Measurements from ENCODE around the gene XRCC1. TPM values are rescaled to one million over a fixed set of nuclear protein-coding genes. Genes with fewer than 3 reads are reported as not detected.

Gene XRCC1, protein sequence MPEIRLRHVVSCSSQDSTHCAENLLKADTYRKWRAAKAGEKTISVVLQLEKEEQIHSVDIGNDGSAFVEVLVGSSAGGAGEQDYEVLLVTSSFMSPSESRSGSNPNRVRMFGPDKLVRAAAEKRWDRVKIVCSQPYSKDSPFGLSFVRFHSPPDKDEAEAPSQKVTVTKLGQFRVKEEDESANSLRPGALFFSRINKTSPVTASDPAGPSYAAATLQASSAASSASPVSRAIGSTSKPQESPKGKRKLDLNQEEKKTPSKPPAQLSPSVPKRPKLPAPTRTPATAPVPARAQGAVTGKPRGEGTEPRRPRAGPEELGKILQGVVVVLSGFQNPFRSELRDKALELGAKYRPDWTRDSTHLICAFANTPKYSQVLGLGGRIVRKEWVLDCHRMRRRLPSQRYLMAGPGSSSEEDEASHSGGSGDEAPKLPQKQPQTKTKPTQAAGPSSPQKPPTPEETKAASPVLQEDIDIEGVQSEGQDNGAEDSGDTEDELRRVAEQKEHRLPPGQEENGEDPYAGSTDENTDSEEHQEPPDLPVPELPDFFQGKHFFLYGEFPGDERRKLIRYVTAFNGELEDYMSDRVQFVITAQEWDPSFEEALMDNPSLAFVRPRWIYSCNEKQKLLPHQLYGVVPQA
- total RNA-seq: 10 to 100 TPM; 22.7 to 53.2 (median 30.7) TPM

DNA sequence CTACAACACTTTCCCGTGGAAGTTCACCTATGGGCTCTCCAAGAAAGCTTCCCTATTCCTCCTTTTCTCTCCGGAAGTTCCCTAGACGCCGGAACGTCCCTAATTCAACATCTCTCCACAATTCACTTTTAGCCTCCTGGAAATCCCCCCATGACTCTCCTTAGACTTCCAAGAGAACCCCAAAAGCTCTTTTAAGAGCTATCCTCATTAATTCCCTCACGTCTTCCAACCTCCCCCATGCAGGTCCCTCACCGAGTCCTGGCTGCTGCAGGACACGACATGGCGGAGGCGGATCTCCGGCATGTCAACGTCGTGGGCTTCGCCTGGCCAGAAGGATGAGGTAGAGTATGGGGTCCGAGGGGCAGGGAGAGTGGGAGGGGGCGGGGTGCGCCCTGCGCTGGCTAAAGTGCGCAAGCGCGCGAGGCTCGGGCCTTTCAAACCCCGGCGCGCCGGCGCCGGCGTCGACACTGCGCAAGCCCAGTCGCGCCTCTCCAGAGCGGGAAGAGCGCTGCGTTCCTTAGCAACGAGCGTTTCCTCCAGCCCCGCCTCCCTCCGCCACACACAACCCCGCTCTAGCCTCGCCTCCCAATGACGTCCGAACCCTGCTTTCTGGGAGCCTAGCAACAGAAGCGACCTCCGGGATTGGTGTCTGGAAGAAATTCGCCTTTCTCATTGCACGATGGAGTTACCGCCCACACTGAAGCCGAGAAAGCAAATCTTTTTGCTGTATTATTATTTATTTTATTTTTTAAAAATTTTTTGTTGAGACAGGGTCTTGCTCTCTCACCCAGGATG lies at the start of gene XRCC1, which contains the start of gene PINLYP:
XRCC1 (minus strand) TSS at position 372 of the 795 bp plus-strand sequence; CDS start at position 303, 69 bp downstream.
PINLYP (plus strand) TSS at position 646 of the 795 bp plus-strand sequence. CDS start 1,391 bp downstream, outside the sequence.
- peak; percentile 97 to 98 for DNase-seq
- H3K4me3 ChIP-seq: peak within 1 kb of the TSS; percentile 79 to 95
- peak within 1 kb of the TSS; percentile 85 to 89 for H3K27ac ChIP-seq
- TF ChIP-seq POLR2A (IDR thresholded peaks at IDR 0.05): peak; percentile 55 to 67
- TF ChIP-seq, protein P1, sequence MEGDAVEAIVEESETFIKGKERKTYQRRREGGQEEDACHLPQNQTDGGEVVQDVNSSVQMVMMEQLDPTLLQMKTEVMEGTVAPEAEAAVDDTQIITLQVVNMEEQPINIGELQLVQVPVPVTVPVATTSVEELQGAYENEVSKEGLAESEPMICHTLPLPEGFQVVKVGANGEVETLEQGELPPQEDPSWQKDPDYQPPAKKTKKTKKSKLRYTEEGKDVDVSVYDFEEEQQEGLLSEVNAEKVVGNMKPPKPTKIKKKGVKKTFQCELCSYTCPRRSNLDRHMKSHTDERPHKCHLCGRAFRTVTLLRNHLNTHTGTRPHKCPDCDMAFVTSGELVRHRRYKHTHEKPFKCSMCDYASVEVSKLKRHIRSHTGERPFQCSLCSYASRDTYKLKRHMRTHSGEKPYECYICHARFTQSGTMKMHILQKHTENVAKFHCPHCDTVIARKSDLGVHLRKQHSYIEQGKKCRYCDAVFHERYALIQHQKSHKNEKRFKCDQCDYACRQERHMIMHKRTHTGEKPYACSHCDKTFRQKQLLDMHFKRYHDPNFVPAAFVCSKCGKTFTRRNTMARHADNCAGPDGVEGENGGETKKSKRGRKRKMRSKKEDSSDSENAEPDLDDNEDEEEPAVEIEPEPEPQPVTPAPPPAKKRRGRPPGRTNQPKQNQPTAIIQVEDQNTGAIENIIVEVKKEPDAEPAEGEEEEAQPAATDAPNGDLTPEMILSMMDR (IDR thresholded peaks at IDR 0.05): no peak
- no peaks in the 10 kb centered on the region for H3K27me3 ChIP-seq
- intact Hi-C loops (cut with DNase I; ENCODE audit: low total_unique reads): loop anchor here (5.0 kb wide), 1 partner anchor 92 kb away; no protein-coding TSS in a partner anchor
- no peaks in the 10 kb centered on the region for H3K9me3 ChIP-seq
- no peaks in the 10 kb centered on the region for H3K36me3 ChIP-seq
- H3K4me1 ChIP-seq: peaks cover 0 to 5% of the 10 kb centered on the region in 2 donors

DNA sequence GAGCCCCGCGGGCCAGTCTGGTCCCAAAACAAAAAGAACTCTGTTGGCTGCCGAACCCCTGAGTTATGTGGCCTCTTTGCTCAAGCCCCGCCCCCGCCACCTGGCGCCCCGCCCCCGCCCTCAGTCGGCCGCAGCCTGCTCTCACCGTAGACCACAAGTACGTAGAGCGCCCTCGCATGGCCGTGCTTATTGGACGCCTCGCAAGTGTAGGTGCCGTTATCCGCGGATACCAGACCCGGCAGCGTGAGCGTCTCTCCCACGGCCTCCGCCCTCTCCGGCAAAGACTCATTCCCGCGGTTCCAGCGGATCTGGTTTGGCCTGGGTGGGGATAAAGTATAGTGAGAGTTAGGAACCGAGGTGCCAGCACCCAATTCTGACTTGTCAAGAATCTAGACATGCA lies 49.6 kb upstream of the XRCC1 start:
- no peak overlapping the region for H3K4me3 ChIP-seq
- H3K36me3 ChIP-seq: no peaks in the 10 kb centered on the region
- no peaks in the 10 kb centered on the region for H3K9me3 ChIP-seq
- intact Hi-C loops (cut with DNase I; ENCODE audit: low total_unique reads): loop anchor here (5.0 kb wide), 1 partner anchor 37 kb away; no protein-coding TSS in a partner anchor
- no peak for DNase-seq
- H3K27ac ChIP-seq: no peak overlapping the region
- H3K4me1 ChIP-seq: peaks cover 0 to 5% of the 10 kb centered on the region in 2 donors
- TF ChIP-seq, protein P1 (IDR thresholded peaks at IDR 0.05): no peak
- no peak for TF ChIP-seq POLR2A (IDR thresholded peaks at IDR 0.05)
- no peaks in the 10 kb centered on the region for H3K27me3 ChIP-seq

DNA sequence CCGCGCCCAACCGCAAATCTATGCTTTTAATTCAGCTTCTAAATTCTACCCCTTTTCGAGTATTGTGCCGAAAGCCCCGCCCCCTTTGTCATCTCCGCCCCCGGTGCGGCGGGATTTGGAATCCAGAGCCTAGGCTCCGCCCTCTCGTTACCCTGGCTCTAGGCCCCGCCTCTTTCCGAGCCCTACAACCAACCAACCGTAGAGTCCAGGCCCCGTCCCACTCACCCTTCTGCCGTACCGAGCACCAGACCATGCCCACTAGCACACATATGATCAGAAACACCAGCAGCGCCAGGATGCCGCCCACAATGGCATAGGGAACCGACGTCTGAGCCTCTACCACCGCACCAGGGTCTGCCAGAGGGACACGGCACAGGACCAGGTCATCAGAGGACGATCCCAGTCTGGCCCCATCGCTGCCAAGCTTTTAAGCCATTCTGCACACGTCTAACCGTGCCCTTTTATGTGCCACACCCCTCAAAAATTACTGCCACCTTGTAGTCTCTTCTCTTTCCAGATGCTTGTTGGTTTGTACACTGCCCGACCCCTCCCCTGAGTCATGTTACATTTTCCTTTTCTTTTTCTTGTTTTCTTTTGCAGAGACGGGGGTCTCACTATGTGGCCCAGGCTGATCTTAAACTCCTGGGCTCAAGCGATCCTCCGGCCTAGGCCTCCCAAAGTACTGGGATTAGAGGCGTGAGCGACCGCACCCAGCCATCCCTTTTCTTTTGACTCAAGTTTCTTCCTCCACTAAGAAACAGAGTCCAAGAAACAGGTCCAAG lies 48.8 kb upstream of the XRCC1 start:
- no peak for DNase-seq
- H3K9me3 ChIP-seq: no peaks in the 10 kb centered on the region
- peaks cover 0 to 5% of the 10 kb centered on the region in 2 donors for H3K4me1 ChIP-seq
- H3K27me3 ChIP-seq: no peaks in the 10 kb centered on the region
- H3K4me3 ChIP-seq: no peak overlapping the region
- H3K27ac ChIP-seq: no peak overlapping the region
- TF ChIP-seq POLR2A (IDR thresholded peaks at IDR 0.05): no peak
- no peaks in the 10 kb centered on the region for H3K36me3 ChIP-seq
- intact Hi-C loops (cut with DNase I; ENCODE audit: low total_unique reads): loop anchor here (5.0 kb wide), 1 partner anchor 38 kb away; no protein-coding TSS in a partner anchor

DNA sequence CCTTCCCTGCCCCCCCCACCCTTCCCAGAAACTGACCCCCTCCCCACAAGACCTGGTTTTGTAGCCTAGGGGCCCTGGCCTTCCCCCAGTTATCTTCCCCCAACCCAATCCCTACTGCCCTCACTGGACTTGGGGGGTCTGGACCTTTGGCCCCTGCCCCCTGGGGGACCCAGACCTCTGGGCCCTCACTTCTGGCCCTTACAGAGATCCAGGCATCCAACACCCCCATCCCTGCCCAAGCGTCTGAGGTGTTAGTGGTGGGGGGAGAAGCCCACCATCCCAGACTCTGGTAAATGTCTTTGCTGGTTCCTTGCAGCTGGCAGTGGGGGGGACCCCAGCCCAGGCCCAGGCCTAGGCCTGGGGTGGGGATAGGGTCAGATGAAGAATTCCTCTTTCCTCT lies 47.6 kb upstream of the XRCC1 start:
- Histone ChIP-seq H3K9me3 (no peaks in the 10 kb centered on the region), H3K36me3 (no peaks in the 10 kb centered on the region), H3K4me3 (no peak overlapping the region), H3K27ac (no peak overlapping the region), H3K4me1 (peaks cover 0 to 5% of the 10 kb centered on the region in 2 donors), H3K27me3 (no peaks in the 10 kb centered on the region)
- DNase-seq: no peak
- intact Hi-C loops (cut with DNase I; ENCODE audit: low total_unique reads): loop anchor here (5.0 kb wide), 1 partner anchor 39 kb away; no protein-coding TSS in a partner anchor
- TF ChIP-seq POLR2A (IDR thresholded peaks at IDR 0.05): no peak
- TF ChIP-seq, protein P1 (IDR thresholded peaks at IDR 0.05): no peak
